Measurements from ENCODE around the gene C19orf81.

- TF ChIP-seq, protein P1, sequence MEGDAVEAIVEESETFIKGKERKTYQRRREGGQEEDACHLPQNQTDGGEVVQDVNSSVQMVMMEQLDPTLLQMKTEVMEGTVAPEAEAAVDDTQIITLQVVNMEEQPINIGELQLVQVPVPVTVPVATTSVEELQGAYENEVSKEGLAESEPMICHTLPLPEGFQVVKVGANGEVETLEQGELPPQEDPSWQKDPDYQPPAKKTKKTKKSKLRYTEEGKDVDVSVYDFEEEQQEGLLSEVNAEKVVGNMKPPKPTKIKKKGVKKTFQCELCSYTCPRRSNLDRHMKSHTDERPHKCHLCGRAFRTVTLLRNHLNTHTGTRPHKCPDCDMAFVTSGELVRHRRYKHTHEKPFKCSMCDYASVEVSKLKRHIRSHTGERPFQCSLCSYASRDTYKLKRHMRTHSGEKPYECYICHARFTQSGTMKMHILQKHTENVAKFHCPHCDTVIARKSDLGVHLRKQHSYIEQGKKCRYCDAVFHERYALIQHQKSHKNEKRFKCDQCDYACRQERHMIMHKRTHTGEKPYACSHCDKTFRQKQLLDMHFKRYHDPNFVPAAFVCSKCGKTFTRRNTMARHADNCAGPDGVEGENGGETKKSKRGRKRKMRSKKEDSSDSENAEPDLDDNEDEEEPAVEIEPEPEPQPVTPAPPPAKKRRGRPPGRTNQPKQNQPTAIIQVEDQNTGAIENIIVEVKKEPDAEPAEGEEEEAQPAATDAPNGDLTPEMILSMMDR (conservative IDR thresholded peaks at IDR 0.05; ENCODE audit: low read depth, low read length), result no peak
- no peak for TF ChIP-seq POLR2A (IDR thresholded peaks at IDR 0.05; ENCODE audit: low read depth, low read length)
- TF ChIP-seq CHD1 (IDR thresholded peaks at IDR 0.05; ENCODE audit: low read depth, low read length), result no peak
- TF ChIP-seq RCOR1 (IDR thresholded peaks at IDR 0.05; ENCODE audit: insufficient replicate concordance, low read length), result no peak
Measured at GRCh38 chr19:50702158-50702870, 53.1 kb downstream of the C19orf81 start.
